Neural cell (in vitro differentiated cells): ENCODE results near the gene FTL. TPM values are rescaled to one million over a fixed set of nuclear protein-coding genes. Genes with fewer than 3 reads are reported as not detected.

Source experiments
- H2AFZ ChIP-seq: fragments of 200-600, 300-800 bp; sonication (generic), shearing (Covaris generic); 2 replicates; pipeline ENCODE4 v1.6.0; 2014; ENCODE audit warnings: low read depth, mild to moderate bottlenecking, antibody characterized with exemption, low read length, moderate library complexity
- H3F3A ChIP-seq: fragments of 200-600 bp; shearing (Covaris generic); 2 replicates; pipeline ENCODE4 v1.6.1; 2016; ENCODE audit warnings: mild to moderate bottlenecking, moderate library complexity, mixed read lengths, antibody characterized with exemption, low read length; ENCODE audit not compliant: insufficient read depth, poor library complexity, severe bottlenecking
- H3K27ac ChIP-seq: fragments of 200-600, 300-800 bp; sonication (generic), shearing (Covaris generic); 2 replicates; pipeline ENCODE4 v1.5.1; 2014; ENCODE audit warnings: mild to moderate bottlenecking, low read length, moderate library complexity
- H3K27me3 ChIP-seq: fragments of 300-800, 200-600 bp; sonication (generic), shearing (Covaris generic); 2 replicates; pipeline ENCODE4 v1.6.0; 2014; ENCODE audit warnings: mild to moderate bottlenecking, low read depth, low read length, moderate library complexity; ENCODE audit not compliant: insufficient read depth
- H3K36me3 ChIP-seq: fragments of 300-800, 200-600 bp; sonication (generic), shearing (Covaris generic); 2 replicates; pipeline ENCODE4 v1.5.1; 2014; ENCODE audit warnings: mild to moderate bottlenecking, antibody characterized with exemption, low read length, moderate library complexity; ENCODE audit not compliant: insufficient read depth
- H3K4me2 ChIP-seq: fragments of 300-800, 200-600 bp; sonication (generic), shearing (Covaris generic); 2 replicates; pipeline ENCODE4 v1.6.0; 2014; ENCODE audit warnings: mild to moderate bottlenecking, low read length
- H3K4me3 ChIP-seq: fragments of 300-800, 200-600 bp; sonication (generic), shearing (Covaris generic); 2 replicates; pipeline ENCODE4 v1.5.1; 2014; ENCODE audit warnings: mild to moderate bottlenecking, low read length, moderate library complexity
- H3K79me2 ChIP-seq: fragments of 200-600 bp; shearing (Covaris generic); replicated peaks from 2 replicates; pipeline ENCODE4 v1.6.0; 2014; ENCODE audit warnings: mild to moderate bottlenecking, low read length, moderate library complexity; ENCODE audit not compliant: insufficient read depth
- H3K9ac ChIP-seq: fragments of 300-800, 200-600 bp; sonication (generic), shearing (Covaris generic); 2 replicates; pipeline ENCODE4 v1.6.1; 2016; ENCODE audit warnings: mild to moderate bottlenecking, low read length, mixed read lengths
- H3K9me2 ChIP-seq: fragments of 200-600 bp; shearing (Covaris generic); 2 replicates; pipeline ENCODE4 v1.6.1; 2016; ENCODE audit warnings: mild to moderate bottlenecking, low read length, mixed read lengths; ENCODE audit not compliant: insufficient read depth
- H3K9me3 ChIP-seq: fragments of 200-600, 300-800 bp; sonication (generic), shearing (Covaris generic); 2 replicates; pipeline ENCODE4 v1.6.1; 2016; ENCODE audit warnings: mild to moderate bottlenecking, mixed run types, low read length, moderate library complexity, mixed read lengths
- H4K20me1 ChIP-seq: fragments of 200-600 bp; shearing (Covaris generic); 2 replicates; pipeline ENCODE4 v1.6.1; 2016; ENCODE audit warnings: mild to moderate bottlenecking, mixed run types; ENCODE audit not compliant: insufficient read depth
- MXI1 ChIP-seq: fragments of 450-650 bp; conservative IDR thresholded peaks from 2 replicates; pipeline ENCODE4 v1.6.1; 2014; ENCODE audit warnings: antibody characterized with exemption, mild to moderate bottlenecking; ENCODE audit not compliant: poor library complexity, severe bottlenecking
- POLR2AphosphoS5 ChIP-seq: IDR thresholded peaks from 2 replicates; pipeline ENCODE4 v1.6.1; 2012
- RAD21 ChIP-seq: fragments of 450-650 bp; conservative IDR thresholded peaks from 2 replicates; pipeline ENCODE4 v1.6.1; 2014; ENCODE audit warnings: antibody characterized with exemption, mild to moderate bottlenecking, moderate library complexity
- SMC3 ChIP-seq: fragments of 450-650 bp; conservative IDR thresholded peaks from 2 replicates; pipeline ENCODE4 v1.6.1; 2014; ENCODE audit warnings: antibody characterized with exemption, mild to moderate bottlenecking, moderate library complexity; ENCODE audit not compliant: poor library complexity
- TAF1 ChIP-seq: IDR thresholded peaks from 2 replicates; pipeline ENCODE4 v1.6.1; 2012; ENCODE audit warnings: low read depth
- polyA plus RNA-seq: library from polyadenylated mRNA; depleted of rRNA; stranded (reverse); fragments of >200 nt; gene quantifications from 2 replicates; pipeline ENCODE4 v1.2.3, GENCODE V29; 2014
- TF ChIP-seq, protein P1 (sequence below): IDR thresholded peaks from 2 replicates; pipeline ENCODE4 v1.6.1; 2012; ENCODE audit warnings: borderline replicate concordance
- TF ChIP-seq, protein P2 (sequence below): fragments of 450-650 bp; IDR thresholded peaks from 2 replicates; pipeline ENCODE4 v1.5.1; 2014; ENCODE audit warnings: antibody characterized with exemption, mild to moderate bottlenecking, moderate library complexity; ENCODE audit not compliant: poor library complexity, severe bottlenecking

Gene FTL
- polyA plus RNA-seq, 1 donor from 2014 or later = 886 TPM

DNA sequence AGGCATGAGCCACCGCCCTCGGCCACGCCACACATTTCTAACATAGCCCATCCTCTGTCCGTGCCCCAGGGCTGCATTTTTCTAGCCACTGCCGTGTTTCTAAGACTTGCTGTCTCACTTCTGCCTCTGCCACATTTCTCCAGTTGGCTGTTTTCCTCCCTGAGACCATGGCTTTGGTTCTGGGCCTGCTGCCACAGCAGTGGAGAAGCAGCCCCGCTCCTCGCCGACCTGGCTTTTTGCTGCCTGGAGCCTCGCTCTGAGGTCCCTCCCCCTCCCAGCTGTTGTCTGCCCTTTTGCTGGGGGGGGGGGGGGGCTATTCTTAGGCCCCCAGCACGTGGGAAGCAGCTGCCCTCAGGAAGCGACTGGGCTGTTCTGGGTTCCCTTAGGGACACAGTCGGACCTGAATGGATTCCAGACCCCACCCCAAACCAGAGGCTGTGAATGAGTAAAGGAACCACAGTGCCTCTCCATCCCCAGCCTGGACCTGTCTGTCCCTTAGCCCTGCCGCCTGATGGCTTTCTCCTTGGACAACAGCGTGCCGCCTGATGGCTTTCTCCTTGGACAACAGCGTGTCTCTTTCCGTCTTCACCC lies 24.7 kb downstream of the FTL start:
- H3K9me2 ChIP-seq = no peaks in the 10 kb centered on the region
- no peaks in the 10 kb centered on the region for H3K36me3 ChIP-seq
- no peak for TF ChIP-seq SMC3
- TF ChIP-seq, protein P1, sequence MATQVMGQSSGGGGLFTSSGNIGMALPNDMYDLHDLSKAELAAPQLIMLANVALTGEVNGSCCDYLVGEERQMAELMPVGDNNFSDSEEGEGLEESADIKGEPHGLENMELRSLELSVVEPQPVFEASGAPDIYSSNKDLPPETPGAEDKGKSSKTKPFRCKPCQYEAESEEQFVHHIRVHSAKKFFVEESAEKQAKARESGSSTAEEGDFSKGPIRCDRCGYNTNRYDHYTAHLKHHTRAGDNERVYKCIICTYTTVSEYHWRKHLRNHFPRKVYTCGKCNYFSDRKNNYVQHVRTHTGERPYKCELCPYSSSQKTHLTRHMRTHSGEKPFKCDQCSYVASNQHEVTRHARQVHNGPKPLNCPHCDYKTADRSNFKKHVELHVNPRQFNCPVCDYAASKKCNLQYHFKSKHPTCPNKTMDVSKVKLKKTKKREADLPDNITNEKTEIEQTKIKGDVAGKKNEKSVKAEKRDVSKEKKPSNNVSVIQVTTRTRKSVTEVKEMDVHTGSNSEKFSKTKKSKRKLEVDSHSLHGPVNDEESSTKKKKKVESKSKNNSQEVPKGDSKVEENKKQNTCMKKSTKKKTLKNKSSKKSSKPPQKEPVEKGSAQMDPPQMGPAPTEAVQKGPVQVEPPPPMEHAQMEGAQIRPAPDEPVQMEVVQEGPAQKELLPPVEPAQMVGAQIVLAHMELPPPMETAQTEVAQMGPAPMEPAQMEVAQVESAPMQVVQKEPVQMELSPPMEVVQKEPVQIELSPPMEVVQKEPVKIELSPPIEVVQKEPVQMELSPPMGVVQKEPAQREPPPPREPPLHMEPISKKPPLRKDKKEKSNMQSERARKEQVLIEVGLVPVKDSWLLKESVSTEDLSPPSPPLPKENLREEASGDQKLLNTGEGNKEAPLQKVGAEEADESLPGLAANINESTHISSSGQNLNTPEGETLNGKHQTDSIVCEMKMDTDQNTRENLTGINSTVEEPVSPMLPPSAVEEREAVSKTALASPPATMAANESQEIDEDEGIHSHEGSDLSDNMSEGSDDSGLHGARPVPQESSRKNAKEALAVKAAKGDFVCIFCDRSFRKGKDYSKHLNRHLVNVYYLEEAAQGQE = no peak
- no peak for TF ChIP-seq MXI1
- no peak for TF ChIP-seq TAF1
- no peak for TF ChIP-seq POLR2AphosphoS5
- TF ChIP-seq, protein P2, sequence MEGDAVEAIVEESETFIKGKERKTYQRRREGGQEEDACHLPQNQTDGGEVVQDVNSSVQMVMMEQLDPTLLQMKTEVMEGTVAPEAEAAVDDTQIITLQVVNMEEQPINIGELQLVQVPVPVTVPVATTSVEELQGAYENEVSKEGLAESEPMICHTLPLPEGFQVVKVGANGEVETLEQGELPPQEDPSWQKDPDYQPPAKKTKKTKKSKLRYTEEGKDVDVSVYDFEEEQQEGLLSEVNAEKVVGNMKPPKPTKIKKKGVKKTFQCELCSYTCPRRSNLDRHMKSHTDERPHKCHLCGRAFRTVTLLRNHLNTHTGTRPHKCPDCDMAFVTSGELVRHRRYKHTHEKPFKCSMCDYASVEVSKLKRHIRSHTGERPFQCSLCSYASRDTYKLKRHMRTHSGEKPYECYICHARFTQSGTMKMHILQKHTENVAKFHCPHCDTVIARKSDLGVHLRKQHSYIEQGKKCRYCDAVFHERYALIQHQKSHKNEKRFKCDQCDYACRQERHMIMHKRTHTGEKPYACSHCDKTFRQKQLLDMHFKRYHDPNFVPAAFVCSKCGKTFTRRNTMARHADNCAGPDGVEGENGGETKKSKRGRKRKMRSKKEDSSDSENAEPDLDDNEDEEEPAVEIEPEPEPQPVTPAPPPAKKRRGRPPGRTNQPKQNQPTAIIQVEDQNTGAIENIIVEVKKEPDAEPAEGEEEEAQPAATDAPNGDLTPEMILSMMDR = no peak
- H3K9me3 ChIP-seq = no peaks in the 10 kb centered on the region
- no peak overlapping the region for H3K4me2 ChIP-seq
- H3K27me3 ChIP-seq = no peaks in the 10 kb centered on the region
- H3K79me2 ChIP-seq = peaks cover 13% of the 10 kb centered on the region
- H3F3A ChIP-seq = peaks cover 4% of the 10 kb centered on the region
- H2AFZ ChIP-seq = no peak overlapping the region
- H4K20me1 ChIP-seq = no peaks in the 10 kb centered on the region
- no peak overlapping the region for H3K9ac ChIP-seq
- no peak overlapping the region for H3K27ac ChIP-seq
- H3K4me3 ChIP-seq = no peak overlapping the region

GRCh38 chr19:48990400-48990799 lies 25.3 kb downstream of the FTL start:
- H3K4me3 ChIP-seq = no peak overlapping the region
- H3K4me2 ChIP-seq = no peak overlapping the region
- no peak overlapping the region for H3K27ac ChIP-seq

More at GRCh38 chr19:48990400-48990799, 25.3 kb downstream of the FTL start:
- TF ChIP-seq RAD21 = no peak
- TF ChIP-seq SMC3 = no peak
- TF ChIP-seq TAF1 = no peak
- TF ChIP-seq, protein P1 = no peak
- no peaks in the 10 kb centered on the region for H3K9me2 ChIP-seq
- no peaks in the 10 kb centered on the region for H3K9me3 ChIP-seq
- H2AFZ ChIP-seq = no peak overlapping the region
- no peaks in the 10 kb centered on the region for H3K36me3 ChIP-seq
- no peaks in the 10 kb centered on the region for H3K27me3 ChIP-seq
- peaks cover 17% of the 10 kb centered on the region for H3K79me2 ChIP-seq
- peaks cover 4% of the 10 kb centered on the region for H3F3A ChIP-seq
- H3K9ac ChIP-seq = no peak overlapping the region
- no peaks in the 10 kb centered on the region for H4K20me1 ChIP-seq
